ENCODE measurements around the gene DOK7. TPM values are rescaled to one million over a fixed set of nuclear protein-coding genes. Genes with fewer than 3 reads are reported as not detected.

Gene DOK7
- polyA plus RNA-seq, 3 donors, result not detected

DNA sequence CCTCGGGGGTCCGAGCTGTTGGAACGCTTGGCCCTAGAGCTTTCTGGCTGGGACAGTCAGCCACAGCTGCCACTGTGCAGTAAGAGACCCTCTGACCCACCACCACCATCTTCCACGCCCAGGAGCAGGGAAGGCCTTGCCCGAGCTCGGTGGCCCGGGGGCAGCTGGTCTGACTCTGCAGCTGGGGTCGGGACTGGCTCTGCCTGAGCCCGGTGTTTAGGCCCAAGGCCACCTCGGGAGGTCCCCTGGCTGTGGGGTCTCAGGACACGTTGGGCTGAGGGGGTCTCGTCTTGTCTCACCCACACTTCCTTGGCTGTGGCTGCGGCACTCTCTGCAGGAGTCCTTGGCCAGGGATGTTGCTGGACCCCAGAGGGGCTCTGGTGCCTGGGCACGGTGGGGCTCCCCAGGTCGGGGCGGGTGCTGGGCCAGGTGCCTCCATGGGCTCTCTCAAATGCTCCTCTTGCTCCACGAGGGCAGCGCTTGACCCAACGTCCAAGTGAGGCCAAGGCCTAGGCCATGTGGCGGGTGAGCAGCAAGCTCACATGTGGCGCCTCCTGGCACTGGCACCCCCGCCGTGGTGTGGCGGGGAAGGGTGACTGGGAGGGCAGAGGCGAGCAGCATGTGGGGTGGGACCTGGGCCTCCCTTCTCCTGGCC is 22.9 kb downstream of the DOK7 start:
- Histone ChIP-seq H3K36me3 (replicated peaks in 1 of 2; ENCODE audit: control insufficient read depth in 1 of 2, insufficient read depth in 2 of 2, low read length in 2 of 2) (no peaks in the 10 kb centered on the region), H2AFZ (ENCODE audit: insufficient read depth, low read depth, low read length, poor library complexity, severe bottlenecking) (no peak overlapping the region), H3K27me3 (ENCODE audit: control insufficient read depth in 2 of 2, insufficient read depth in 2 of 2, low read length in 2 of 2) (peaks cover 0 to 44% of the 10 kb centered on the region in 2 donors), H3K27ac (ENCODE audit: low read depth in 1 of 2, low read length in 2 of 2) (no peak overlapping the region), H3K79me2 (ENCODE audit: insufficient read depth, low read length) (no peaks in the 10 kb centered on the region), H3K4me2 (replicated peaks; ENCODE audit: extremely low read depth, low read length, poor library complexity, severe bottlenecking) (no peak overlapping the region), H3K9me3 (replicated peaks in 1 of 2; ENCODE audit: control insufficient read depth in 1 of 2, insufficient read depth in 1 of 2, low read length in 2 of 2) (no peaks in the 10 kb centered on the region), H3K4me1 (ENCODE audit: control insufficient read depth in 1 of 2, insufficient read depth in 2 of 2, low read length in 2 of 2) (peaks cover 6 to 10% of the 10 kb centered on the region in 2 donors), H4K20me1 (ENCODE audit: insufficient read depth, low read length) (no peaks in the 10 kb centered on the region), H3K9ac (ENCODE audit: insufficient read depth, low read length, poor library complexity, severe bottlenecking) (no peak overlapping the region), H3K4me3 (replicated peaks in 1 of 3; ENCODE audit: low read depth in 2 of 3, low read length in 3 of 3) (no peak overlapping the region)
- Mint-ChIP-seq H3K4me3 (no peak overlapping the region), H3K4me1 (peaks cover 3% of the 10 kb centered on the region), H3K9me3 (peaks cover 0 to 5% (median 0%) of the 10 kb centered on the region in 7 donors), H3K27me3 (ENCODE audit: low read depth in 3 of 3) (peaks cover 51 to 89% (median 59%) of the 10 kb centered on the region in 3 donors), H3K36me3 (no peaks in the 10 kb centered on the region), H3K27ac (no peak overlapping the region)
- DNase-seq, result no peak
- intact Hi-C loops (cut with micrococcal nuclease), result no loop called here
- TF ChIP-seq, protein P1, sequence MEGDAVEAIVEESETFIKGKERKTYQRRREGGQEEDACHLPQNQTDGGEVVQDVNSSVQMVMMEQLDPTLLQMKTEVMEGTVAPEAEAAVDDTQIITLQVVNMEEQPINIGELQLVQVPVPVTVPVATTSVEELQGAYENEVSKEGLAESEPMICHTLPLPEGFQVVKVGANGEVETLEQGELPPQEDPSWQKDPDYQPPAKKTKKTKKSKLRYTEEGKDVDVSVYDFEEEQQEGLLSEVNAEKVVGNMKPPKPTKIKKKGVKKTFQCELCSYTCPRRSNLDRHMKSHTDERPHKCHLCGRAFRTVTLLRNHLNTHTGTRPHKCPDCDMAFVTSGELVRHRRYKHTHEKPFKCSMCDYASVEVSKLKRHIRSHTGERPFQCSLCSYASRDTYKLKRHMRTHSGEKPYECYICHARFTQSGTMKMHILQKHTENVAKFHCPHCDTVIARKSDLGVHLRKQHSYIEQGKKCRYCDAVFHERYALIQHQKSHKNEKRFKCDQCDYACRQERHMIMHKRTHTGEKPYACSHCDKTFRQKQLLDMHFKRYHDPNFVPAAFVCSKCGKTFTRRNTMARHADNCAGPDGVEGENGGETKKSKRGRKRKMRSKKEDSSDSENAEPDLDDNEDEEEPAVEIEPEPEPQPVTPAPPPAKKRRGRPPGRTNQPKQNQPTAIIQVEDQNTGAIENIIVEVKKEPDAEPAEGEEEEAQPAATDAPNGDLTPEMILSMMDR (IDR thresholded peaks at IDR 0.05), result no peak
- WGBS (ENCODE audit: insufficient coverage), result 91% methylated on average over 19 of the region's 25 CpGs

GRCh38 chr4:3486541-3487540 is 23.7 kb downstream of the DOK7 start:
- Histone ChIP-seq H3K27me3 (ENCODE audit: control insufficient read depth in 2 of 2, insufficient read depth in 2 of 2, low read length in 2 of 2) (peaks cover 0 to 38% of the 10 kb centered on the region in 2 donors), H3K4me3 (replicated peaks in 1 of 3; ENCODE audit: low read depth in 2 of 3, low read length in 3 of 3) (no peak overlapping the region), H3K79me2 (ENCODE audit: insufficient read depth, low read length) (no peaks in the 10 kb centered on the region), H4K20me1 (ENCODE audit: insufficient read depth, low read length) (no peaks in the 10 kb centered on the region), H3K36me3 (replicated peaks in 1 of 2; ENCODE audit: control insufficient read depth in 1 of 2, insufficient read depth in 2 of 2, low read length in 2 of 2) (no peaks in the 10 kb centered on the region), H3K4me2 (replicated peaks; ENCODE audit: extremely low read depth, low read length, poor library complexity, severe bottlenecking) (no peak overlapping the region), H3K4me1 (ENCODE audit: control insufficient read depth in 1 of 2, insufficient read depth in 2 of 2, low read length in 2 of 2) (peaks cover 6 to 10% of the 10 kb centered on the region in 2 donors), H2AFZ (ENCODE audit: insufficient read depth, low read depth, low read length, poor library complexity, severe bottlenecking) (no peak overlapping the region), H3K9me3 (replicated peaks in 1 of 2; ENCODE audit: control insufficient read depth in 1 of 2, insufficient read depth in 1 of 2, low read length in 2 of 2) (no peaks in the 10 kb centered on the region), H3K9ac (ENCODE audit: insufficient read depth, low read length, poor library complexity, severe bottlenecking) (no peak overlapping the region), H3K27ac (ENCODE audit: low read depth in 1 of 2, low read length in 2 of 2) (no peak overlapping the region)
- Mint-ChIP-seq H3K4me1 (peaks cover 3% of the 10 kb centered on the region), H3K9me3 (peaks cover 0 to 3% (median 0%) of the 10 kb centered on the region in 7 donors), H3K4me3 (no peak overlapping the region), H3K27me3 (ENCODE audit: low read depth in 3 of 3) (peaks cover 49 to 89% (median 63%) of the 10 kb centered on the region in 3 donors), H3K36me3 (no peaks in the 10 kb centered on the region), H3K27ac (no peak overlapping the region)
- DNase-seq, result no peak
- TF ChIP-seq, protein P1 (IDR thresholded peaks at IDR 0.05), result no peak
- whole genome bisulfite sequencing (ENCODE audit: insufficient coverage), result 80% methylated on average over 23 of the region's 25 CpGs
- intact Hi-C loops (cut with micrococcal nuclease), result no loop called here

Measured in CD14-positive monocyte (primary cell).